MM.1S (cell line): ENCODE results near the gene ZNF513.

ENCODE experiments used
- DNase-seq: peaks from one replicate; pipeline ENCODE4 v3.0.0-alpha.2; 2015
- H2AFZ ChIP-seq: fragments of 300-600 bp; sonication (generic); 2 replicates; pipeline ENCODE4 v1.6.0; 2016; ENCODE audit warnings: antibody characterized with exemption, low read length
- H3F3A ChIP-seq: fragments of 300-600 bp; sonication (generic); 2 replicates; pipeline ENCODE4 v1.6.1; 2016; ENCODE audit warnings: mild to moderate bottlenecking, antibody characterized with exemption, low read length, moderate library complexity, mixed read lengths; ENCODE audit not compliant: insufficient read depth
- H3K27ac ChIP-seq: fragments of 300-600 bp; sonication (generic); 2 replicates; pipeline ENCODE4 v1.5.1; 2016; ENCODE audit warnings: mild to moderate bottlenecking, low read length
- H3K27me3 ChIP-seq: fragments of 300-600 bp; sonication (generic); replicated peaks from 2 replicates; pipeline ENCODE4 v1.6.0; 2016; ENCODE audit warnings: low read length; ENCODE audit not compliant: insufficient read depth
- H3K36me3 ChIP-seq: fragments of 300-600 bp; sonication (generic); replicated peaks from 2 replicates; pipeline ENCODE4 v1.6.1; 2016; ENCODE audit warnings: mild to moderate bottlenecking, low read length, mixed read lengths; ENCODE audit not compliant: insufficient read depth
- H3K4me1 ChIP-seq: fragments of 300-600 bp; sonication (generic); 2 replicates; pipeline ENCODE4 v1.6.1; 2016; ENCODE audit warnings: low read length, mixed read lengths
- H3K4me2 ChIP-seq: fragments of 300-600 bp; sonication (generic); 2 replicates; pipeline ENCODE4 v1.6.0; 2016; ENCODE audit warnings: low read depth, low read length
- H3K4me3 ChIP-seq: fragments of 300-600 bp; sonication (generic); 2 replicates; pipeline ENCODE4 v1.5.1; 2016; ENCODE audit warnings: low read length, mixed read lengths
- H3K79me2 ChIP-seq: fragments of 300-600 bp; sonication (generic); 2 replicates; pipeline ENCODE4 v1.6.1; 2016; ENCODE audit warnings: mixed run types, low read length, mixed read lengths
- H3K9ac ChIP-seq: fragments of 300-600 bp; sonication (generic); 2 replicates; pipeline ENCODE4 v1.6.1; 2016; ENCODE audit warnings: low read length, mixed read lengths
- H3K9me2 ChIP-seq: fragments of 300-600 bp; sonication (generic); replicated peaks from 2 replicates; pipeline ENCODE4 v1.6.1; 2016; ENCODE audit warnings: mild to moderate bottlenecking, low read length, mixed read lengths; ENCODE audit not compliant: insufficient read depth
- H3K9me3 ChIP-seq: fragments of 300-600 bp; sonication (generic); replicated peaks from 2 replicates; pipeline ENCODE4 v1.6.1; 2016; ENCODE audit warnings: mild to moderate bottlenecking, low read length, mixed read lengths; ENCODE audit not compliant: insufficient read depth
- H4K20me1 ChIP-seq: fragments of 300-600 bp; sonication (generic); 2 replicates; pipeline ENCODE4 v1.6.1; 2016; ENCODE audit warnings: mild to moderate bottlenecking, low read length, moderate library complexity, mixed read lengths; ENCODE audit not compliant: insufficient read depth
- EZH2 ChIP-seq: fragments of 300-600 bp; sonication (generic); optimal IDR thresholded peaks from 2 replicates; pipeline ENCODE3; 2017; ENCODE audit warnings: low read depth, mild to moderate bottlenecking, antibody characterized with exemption, low read length, mixed read lengths
- EZH2phosphoT487 ChIP-seq: fragments of 300-600 bp; sonication (generic); IDR thresholded peaks from 2 replicates; pipeline ENCODE4 v1.6.1; 2018; ENCODE audit warnings: antibody characterized with exemption, low read length
- TF ChIP-seq, protein P1 (sequence below): fragments of 300-600 bp; sonication (generic); IDR thresholded peaks from 2 replicates; pipeline ENCODE4 v1.5.1; 2016; ENCODE audit warnings: antibody characterized with exemption, low read length, mixed read lengths

Gene ZNF513

DNA sequence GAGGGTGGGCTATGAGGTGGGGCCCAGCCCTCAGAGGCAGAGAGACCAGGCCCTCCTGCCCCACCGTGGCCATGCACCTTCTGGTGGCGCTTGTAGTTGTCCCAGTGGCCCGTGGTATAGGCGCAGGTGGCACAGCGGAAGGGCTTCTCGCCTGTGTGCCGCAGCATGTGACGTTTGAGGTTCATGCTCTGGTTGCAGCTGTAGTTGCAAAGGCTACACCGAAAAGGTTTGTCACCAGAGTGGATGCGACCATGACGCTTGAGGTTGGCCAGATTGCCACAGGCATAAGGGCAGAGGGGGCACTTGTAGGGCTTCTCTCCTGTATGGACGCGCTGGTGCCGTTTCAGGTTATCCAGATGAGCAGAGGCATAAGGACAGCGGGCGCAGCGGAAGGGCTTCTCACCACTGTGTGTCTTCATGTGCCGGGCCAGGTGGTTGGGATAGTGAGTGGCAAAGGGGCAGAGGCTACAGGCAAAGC, 2.9 kb downstream of the ZNF513 start:
- Histone ChIP-seq H3K27ac (no peak overlapping the region), H3F3A (peaks cover 29% of the 10 kb centered on the region), H3K79me2 (peaks cover 29% of the 10 kb centered on the region), H3K4me2 (no peak overlapping the region), H4K20me1 (no peaks in the 10 kb centered on the region), H3K9ac (no peak overlapping the region), H3K36me3 (no peaks in the 10 kb centered on the region; the same call in 1 of the 2 replicates), H2AFZ (no peak overlapping the region), H3K9me3 (no peaks in the 10 kb centered on the region), H3K4me3 (no peak overlapping the region), H3K4me1 (no peaks in the 10 kb centered on the region), H3K27me3 (no peaks in the 10 kb centered on the region), H3K9me2 (no peaks in the 10 kb centered on the region)
- TF ChIP-seq EZH2 (no peak), EZH2phosphoT487 (no peak)
- TF ChIP-seq, protein P1, sequence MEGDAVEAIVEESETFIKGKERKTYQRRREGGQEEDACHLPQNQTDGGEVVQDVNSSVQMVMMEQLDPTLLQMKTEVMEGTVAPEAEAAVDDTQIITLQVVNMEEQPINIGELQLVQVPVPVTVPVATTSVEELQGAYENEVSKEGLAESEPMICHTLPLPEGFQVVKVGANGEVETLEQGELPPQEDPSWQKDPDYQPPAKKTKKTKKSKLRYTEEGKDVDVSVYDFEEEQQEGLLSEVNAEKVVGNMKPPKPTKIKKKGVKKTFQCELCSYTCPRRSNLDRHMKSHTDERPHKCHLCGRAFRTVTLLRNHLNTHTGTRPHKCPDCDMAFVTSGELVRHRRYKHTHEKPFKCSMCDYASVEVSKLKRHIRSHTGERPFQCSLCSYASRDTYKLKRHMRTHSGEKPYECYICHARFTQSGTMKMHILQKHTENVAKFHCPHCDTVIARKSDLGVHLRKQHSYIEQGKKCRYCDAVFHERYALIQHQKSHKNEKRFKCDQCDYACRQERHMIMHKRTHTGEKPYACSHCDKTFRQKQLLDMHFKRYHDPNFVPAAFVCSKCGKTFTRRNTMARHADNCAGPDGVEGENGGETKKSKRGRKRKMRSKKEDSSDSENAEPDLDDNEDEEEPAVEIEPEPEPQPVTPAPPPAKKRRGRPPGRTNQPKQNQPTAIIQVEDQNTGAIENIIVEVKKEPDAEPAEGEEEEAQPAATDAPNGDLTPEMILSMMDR, result no peak
- DNase-seq, result no peak

DNA sequence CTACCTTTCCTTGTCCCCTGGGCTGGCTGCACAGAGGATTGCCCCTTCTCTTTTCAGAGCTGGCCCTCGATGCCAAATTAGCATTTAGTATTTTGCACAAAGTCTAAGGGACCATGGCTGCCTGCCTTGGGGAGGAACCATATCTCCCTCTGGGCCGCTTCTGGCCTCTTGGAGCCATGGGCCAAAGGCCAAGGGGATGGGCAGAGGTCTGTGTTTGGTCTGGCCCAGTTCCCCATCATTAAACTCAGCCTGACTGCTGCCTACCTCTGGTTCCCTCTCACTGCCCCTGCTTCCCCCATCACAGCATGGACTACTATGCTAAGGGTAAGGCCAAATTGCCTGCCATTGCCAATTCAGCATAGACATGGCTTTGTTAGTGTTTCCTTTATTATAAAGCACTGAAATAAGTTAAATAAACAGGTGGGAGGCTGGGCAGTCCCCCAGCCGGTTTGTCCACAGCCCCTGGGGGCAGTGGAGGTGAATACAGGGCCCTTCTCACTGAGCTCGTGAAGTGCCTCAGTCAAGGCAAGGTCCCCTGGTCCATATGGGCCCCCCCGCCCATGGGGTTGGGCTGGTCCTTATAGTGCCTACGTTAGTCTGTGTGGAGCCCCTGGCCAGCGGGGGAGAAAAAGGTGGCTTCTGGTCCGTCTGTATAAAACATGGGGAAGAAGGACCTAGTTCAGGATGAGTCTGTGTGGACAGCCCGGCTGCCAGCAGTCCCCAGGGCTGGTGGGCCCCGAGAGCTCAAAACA, 3.5 kb downstream of the ZNF513 start:
- H3K36me3 ChIP-seq, result no peaks in the 10 kb centered on the region; the same call in 1 of the 2 replicates

GRCh38 chr2:27376151-27376865, 4.2 kb downstream of the ZNF513 start:
- TF ChIP-seq EZH2phosphoT487, result no peak
- TF ChIP-seq EZH2, result no peak
- TF ChIP-seq, protein P1, result no peak
- H3K4me2 ChIP-seq, result no peak overlapping the region
- no peak overlapping the region for H3K27ac ChIP-seq
- H3K4me1 ChIP-seq, result no peaks in the 10 kb centered on the region
- H3K9me3 ChIP-seq, result no peaks in the 10 kb centered on the region
- H3K79me2 ChIP-seq, result peaks cover 41% of the 10 kb centered on the region
- no peaks in the 10 kb centered on the region; the same call in 1 of the 2 replicates for H3K36me3 ChIP-seq
- H3K4me3 ChIP-seq, result no peak overlapping the region
- H4K20me1 ChIP-seq, result no peaks in the 10 kb centered on the region
- peaks cover 21% of the 10 kb centered on the region for H3F3A ChIP-seq
- no peak overlapping the region for H2AFZ ChIP-seq
- H3K9me2 ChIP-seq, result no peaks in the 10 kb centered on the region
- H3K9ac ChIP-seq, result no peak overlapping the region
- no peak for DNase-seq
- no peaks in the 10 kb centered on the region for H3K27me3 ChIP-seq

More for the DNA sequence above, 3.5 kb downstream of the ZNF513 start:
- Histone ChIP-seq H3K4me3 (no peak overlapping the region), H2AFZ (no peak overlapping the region), H3K4me1 (no peaks in the 10 kb centered on the region), H4K20me1 (no peaks in the 10 kb centered on the region), H3F3A (peaks cover 24% of the 10 kb centered on the region), H3K9me3 (no peaks in the 10 kb centered on the region), H3K4me2 (no peak overlapping the region), H3K9me2 (no peaks in the 10 kb centered on the region), H3K9ac (no peak overlapping the region), H3K79me2 (peaks cover 34% of the 10 kb centered on the region), H3K27ac (no peak overlapping the region), H3K27me3 (no peaks in the 10 kb centered on the region)
- no peak for DNase-seq
- TF ChIP-seq, protein P1, result no peak
